Measurements from ENCODE around the gene PLAAT3.
"Not testable (repeated sequence)": the region's sequence is repeated elsewhere in the genome, so short reads cannot be mapped to it uniquely, and the experiment has no call there.

The PLAAT3 gene

GRCh38 chr11:63537293-63538101 lies 76.7 kb downstream of the PLAAT3 start:
- DNase-seq (ENCODE audit: low spot score), result no peak

DNA sequence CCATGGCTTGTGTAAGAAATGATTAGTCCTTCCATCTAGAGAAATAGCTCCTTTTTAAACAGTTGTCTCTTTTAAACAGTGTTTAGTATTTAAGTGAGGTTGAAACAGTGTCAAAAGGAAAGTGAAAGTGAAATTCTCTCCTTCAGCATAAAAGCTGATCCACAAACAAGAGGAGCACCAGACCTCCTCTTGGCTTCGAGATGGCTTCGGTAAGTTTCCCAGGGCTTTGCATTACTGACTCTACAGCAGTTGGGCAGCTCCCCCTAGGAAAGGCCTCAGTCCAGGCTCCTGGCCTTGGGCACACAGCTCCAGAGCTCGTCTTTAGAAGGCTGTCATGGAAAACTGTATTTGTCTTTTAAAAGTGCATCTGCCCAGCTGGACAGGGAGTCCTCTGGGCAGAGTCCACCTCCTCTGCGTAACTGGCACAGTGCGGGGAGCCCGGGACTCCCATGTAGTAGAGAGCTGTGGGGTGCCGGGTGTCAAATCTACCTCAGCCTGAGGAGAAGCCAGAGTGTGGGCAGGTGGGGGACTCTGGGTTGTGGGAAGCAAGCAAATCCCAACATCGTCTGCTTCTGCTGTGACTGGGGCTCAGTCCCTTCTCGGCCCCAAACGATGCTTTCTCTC lies 77.5 kb downstream of the PLAAT3 start, which contains the start of gene PLAAT4:
TSS of gene PLAAT4 (plus strand) at position 140 of the 624 bp plus-strand sequence. CDS start at position 201, 61 bp downstream.
- DNase-seq (ENCODE audit: low spot score), result peak; percentile 58

GRCh38 chr11:63535734-63536133 lies 78.5 kb downstream of the PLAAT3 start:
- no peak for DNase-seq (ENCODE audit: low spot score)

- no peak for DNase-seq (ENCODE audit: low spot score)
These were observed 79.3 kb downstream of the PLAAT3 start for GRCh38 chr11:63534895-63535461.

GRCh38 chr11:63534076-63534475 lies 80.2 kb downstream of the PLAAT3 start:
- no peak for DNase-seq (ENCODE audit: low spot score)

DNA sequence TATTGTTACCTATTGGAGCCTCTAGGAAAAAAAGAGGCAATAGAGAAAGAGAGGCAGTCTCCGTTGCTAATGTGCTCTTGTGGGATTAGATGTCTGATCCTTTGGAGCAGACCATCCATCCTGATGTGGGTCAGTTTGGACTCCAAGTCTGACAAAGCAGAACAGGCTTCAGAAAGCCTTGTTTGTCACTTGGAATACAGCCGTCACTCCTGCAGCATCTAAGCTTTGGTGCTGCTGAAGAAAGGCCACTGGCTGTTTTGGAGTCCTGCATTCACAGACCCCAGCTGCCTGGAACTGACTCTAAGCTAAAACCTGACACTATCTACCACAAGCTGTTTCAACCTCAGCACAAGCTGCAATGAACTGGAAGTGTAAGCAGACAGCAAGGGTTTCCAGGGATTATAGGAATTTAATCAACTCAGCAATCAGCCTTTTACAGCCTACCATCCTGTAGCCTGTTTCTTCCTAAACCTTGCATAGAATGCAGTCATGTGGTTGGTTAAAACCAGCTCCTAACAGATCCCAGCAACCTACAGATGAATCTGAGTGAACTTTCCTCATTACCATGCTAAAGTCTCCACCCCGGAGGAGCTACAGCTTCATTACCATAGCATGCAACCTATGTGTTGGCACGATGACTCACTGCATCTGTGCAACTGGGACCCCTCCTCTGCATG lies 81.3 kb downstream of the PLAAT3 start:
- DNase-seq (ENCODE audit: low spot score), result no peak

GRCh38 chr11:63532117-63532516 lies 82.1 kb downstream of the PLAAT3 start:
- no peak for DNase-seq (ENCODE audit: low spot score)

DNA sequence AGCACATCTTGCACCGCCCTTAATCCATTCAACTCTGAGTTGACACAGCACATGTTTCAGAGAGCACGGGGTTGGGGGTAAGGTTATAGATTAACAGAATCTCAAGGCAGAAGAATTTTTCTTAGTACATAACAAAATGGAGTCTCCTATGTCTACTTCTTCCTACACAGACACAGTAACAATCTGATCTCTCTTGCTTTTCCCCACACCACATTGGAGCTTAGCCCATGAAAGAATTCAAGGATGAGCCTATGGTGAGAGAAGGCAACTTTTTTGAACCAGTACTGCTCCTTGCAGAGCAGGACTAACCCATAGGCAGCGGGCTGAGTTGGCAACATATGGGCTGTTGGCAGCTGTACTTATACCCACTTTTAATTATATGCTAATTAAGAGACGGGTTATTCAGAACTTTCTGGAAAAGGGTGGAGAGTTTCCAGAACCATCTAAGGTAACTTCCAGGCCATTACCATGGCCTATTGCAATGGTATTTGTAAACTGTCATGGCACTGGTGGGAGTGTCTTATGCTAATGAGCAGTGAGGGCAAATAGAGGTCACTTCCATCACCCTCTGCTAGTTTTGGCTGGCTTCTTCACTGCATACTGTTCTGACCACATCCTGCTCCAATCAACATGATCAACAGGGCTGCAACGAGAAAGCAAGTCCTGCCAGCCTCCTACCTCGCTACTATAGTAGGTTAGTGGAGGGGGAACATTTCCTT lies 83.0 kb downstream of the PLAAT3 start:
- DNase-seq (ENCODE audit: low spot score), result peak; percentile 63

DNA sequence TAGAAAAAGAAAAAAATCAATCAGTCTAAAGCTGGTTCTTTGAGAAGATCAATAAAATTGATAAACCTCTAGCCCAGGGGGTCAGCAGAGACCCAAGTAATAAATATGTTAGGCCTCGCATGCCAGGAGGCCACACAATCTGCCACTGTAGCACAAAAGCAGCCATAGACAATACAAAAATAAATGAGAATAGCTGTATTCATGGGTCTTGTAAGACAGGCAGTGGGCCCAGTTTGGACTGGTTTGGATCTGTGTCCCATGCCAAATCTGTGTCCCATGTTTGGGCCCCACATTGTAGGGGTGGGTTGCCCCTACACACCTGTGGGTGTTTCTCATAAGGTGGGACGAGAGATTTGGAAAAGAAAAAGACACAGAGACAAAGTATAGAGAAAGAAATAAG lies 84.2 kb downstream of the PLAAT3 start:
- no peak for DNase-seq (ENCODE audit: low spot score)

- not testable (repeated sequence) for DNase-seq (ENCODE audit: low spot score)
These were observed 84.9 kb downstream of the PLAAT3 start for GRCh38 chr11:63529373-63529772.

DNA sequence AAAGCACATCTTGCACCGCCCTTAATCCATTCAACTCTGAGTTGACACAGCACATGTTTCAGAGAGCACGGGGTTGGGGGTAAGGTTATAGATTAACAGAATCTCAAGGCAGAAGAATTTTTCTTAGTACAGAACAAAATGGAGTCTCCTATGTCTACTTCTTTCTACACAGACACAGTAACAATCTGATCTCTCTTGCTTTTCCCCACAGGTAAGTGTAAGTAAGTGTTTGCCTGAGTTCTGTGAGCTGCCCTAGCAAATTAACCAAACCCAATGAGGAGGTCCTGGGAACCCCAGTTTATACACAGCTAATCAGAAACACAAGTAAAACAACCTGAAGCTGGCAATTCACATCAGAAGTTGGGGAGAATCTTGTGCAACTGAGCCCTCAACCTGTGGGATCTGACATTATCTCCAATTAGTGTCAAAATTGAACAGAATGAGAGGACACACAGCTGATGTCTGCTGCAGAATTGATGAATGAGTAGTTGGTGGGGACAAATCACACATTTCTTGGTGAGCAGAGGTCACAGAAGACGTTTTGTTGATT lies 85.4 kb downstream of the PLAAT3 start:
- DNase-seq (ENCODE audit: low spot score), result not testable (repeated sequence)

GRCh38 chr11:63528156-63528555 lies 86.1 kb downstream of the PLAAT3 start:
- not testable (repeated sequence) for DNase-seq (ENCODE audit: low spot score)

DNA sequence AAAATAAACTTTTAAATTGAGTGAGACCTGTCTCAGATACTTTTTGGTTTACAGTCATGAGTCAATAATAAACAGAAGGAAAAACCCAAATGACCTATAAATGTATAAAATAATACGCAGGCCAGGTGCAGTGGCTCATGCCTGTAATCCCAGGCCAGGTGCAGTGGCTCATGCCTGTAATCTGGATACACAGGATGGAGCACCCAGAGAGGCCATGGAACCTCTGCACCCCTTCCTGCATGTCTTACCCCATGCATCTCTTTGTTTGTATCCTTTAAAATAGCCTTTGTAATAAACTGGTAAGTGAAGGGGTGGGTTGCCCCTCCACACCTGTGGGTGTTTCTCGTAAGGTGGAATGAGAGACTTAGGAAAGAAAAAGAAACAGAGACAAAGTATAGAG lies 86.6 kb downstream of the PLAAT3 start:
- DNase-seq (ENCODE audit: low spot score), result no peak

Data from NAMALWA (cell line).